PFSK-1 (cell line): ENCODE data around the gene SNX9.

Experiments
- FOXP2 ChIP-seq: optimal IDR thresholded peaks from 2 replicates; pipeline ENCODE3; 2011; ENCODE audit warnings: borderline replicate concordance, control low read depth, inconsistent platforms; ENCODE audit not compliant: insufficient read depth; ENCODE audit errors: extremely low read length, extremely low read depth
- POLR2AphosphoS5 ChIP-seq: IDR thresholded peaks from 2 replicates; pipeline ENCODE4 v1.6.1; 2012; ENCODE audit warnings: low read depth, mild to moderate bottlenecking, control low read depth, low read length, moderate library complexity
- REST ChIP-seq, 2 experiments: IDR thresholded peaks; 2 replicates each; pipeline versions ENCODE4 v1.6.1 to v1.8.0; 2011 to 2012; ENCODE audit warnings: low read depth in 2 of 2, low read length in 2 of 2, control low read depth in 1 of 2, inconsistent platforms in 1 of 2, mild to moderate bottlenecking in 1 of 2, moderate library complexity in 1 of 2; ENCODE audit not compliant: insufficient read depth in 1 of 2
- SIN3A ChIP-seq: IDR thresholded peaks from 2 replicates; pipeline ENCODE4 v1.6.1; 2012; ENCODE audit warnings: mild to moderate bottlenecking, low read length, moderate library complexity, borderline replicate concordance; ENCODE audit not compliant: insufficient read depth
- TAF1 ChIP-seq: IDR thresholded peaks from 2 replicates; pipeline ENCODE4 v1.6.1; 2012; ENCODE audit warnings: low read length, control low read depth, borderline replicate concordance; ENCODE audit not compliant: insufficient read depth

SNX9 gene

GRCh38 chr6:157984128-157984527 is 161.1 kb downstream of the SNX9 start:
- TF ChIP-seq TAF1 (no peak), POLR2AphosphoS5 (no peak), FOXP2 (no peak), REST (IDR thresholded peaks at IDR 0.05; ENCODE audit: insufficient read depth in 1 of 2, low read depth in 2 of 2, low read length in 2 of 2) (no peak), SIN3A (no peak)

- no peak for TF ChIP-seq TAF1
- TF ChIP-seq FOXP2 = no peak
- no peak for TF ChIP-seq POLR2AphosphoS5
- no peak for TF ChIP-seq SIN3A
- no peak for TF ChIP-seq REST (IDR thresholded peaks at IDR 0.05; ENCODE audit: insufficient read depth in 1 of 2, low read depth in 2 of 2, low read length in 2 of 2)
These were observed 161.7 kb downstream of the SNX9 start for GRCh38 chr6:157984686-157985225.

GRCh38 chr6:157985378-157986155 is 162.5 kb downstream of the SNX9 start:
- TF ChIP-seq FOXP2 (no peak), SIN3A (0 out of 2 replicates have a peak, but pooled peaks have one; percentile 25), REST (IDR thresholded peaks at IDR 0.05; ENCODE audit: insufficient read depth in 1 of 2, low read depth in 2 of 2, low read length in 2 of 2) (no peak)

- TF ChIP-seq REST (IDR thresholded peaks at IDR 0.05; ENCODE audit: insufficient read depth in 1 of 2, low read depth in 2 of 2, low read length in 2 of 2) (no peak), POLR2AphosphoS5 (no peak), TAF1 (no peak), FOXP2 (no peak), SIN3A (no peak)
These were observed 165.0 kb downstream of the SNX9 start for GRCh38 chr6:157987788-157988699.
